CD1c-positive myeloid dendritic cell (primary cell): Measurements from ENCODE around the gene ASXL1.
"Not testable (repeated sequence)": the region's sequence is repeated elsewhere in the genome, so short reads cannot be mapped to it uniquely, and the experiment has no call there.

ENCODE experiments used
- DNase-seq: peaks from one replicate; pipeline ENCODE4 v3.0.0-alpha.2; 2016; ENCODE audit errors: extremely low spot score

The ASXL1 gene

DNA sequence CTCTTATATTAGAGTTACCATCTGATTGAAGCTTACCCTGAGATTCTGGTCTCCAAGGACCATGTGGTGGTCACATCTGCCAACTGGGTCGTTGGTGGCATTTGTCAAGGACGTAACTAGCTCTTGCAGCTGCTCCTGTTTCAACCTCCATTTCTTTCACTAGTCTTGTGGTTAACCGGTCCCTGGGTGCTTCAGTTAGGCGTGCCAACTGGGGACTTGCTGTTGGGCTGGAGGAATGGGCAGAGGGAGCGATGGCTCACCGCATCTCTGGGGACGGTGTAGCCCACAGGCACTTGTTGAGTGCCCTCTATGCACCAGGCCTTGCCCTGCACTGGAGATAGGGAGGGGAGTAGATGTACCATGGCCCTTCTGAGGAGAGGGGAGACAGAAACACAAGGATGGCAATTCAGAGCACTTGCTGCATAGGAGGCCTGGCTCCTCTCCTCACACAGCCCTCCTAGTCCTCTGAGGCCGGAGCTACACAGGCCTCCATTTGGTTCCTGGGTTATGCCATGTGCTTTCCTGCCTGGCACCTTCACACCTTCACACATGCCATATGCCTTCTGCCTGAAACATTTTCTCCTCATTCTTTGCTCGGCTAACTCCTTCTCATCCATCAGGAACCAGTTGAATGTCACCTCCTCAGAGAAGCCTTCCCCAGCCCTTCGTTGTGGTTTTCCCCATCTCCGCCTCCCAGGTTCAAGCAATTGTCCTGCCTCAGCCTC is 20.0 kb upstream of the ASXL1 start:
- no peak for DNase-seq

DNA sequence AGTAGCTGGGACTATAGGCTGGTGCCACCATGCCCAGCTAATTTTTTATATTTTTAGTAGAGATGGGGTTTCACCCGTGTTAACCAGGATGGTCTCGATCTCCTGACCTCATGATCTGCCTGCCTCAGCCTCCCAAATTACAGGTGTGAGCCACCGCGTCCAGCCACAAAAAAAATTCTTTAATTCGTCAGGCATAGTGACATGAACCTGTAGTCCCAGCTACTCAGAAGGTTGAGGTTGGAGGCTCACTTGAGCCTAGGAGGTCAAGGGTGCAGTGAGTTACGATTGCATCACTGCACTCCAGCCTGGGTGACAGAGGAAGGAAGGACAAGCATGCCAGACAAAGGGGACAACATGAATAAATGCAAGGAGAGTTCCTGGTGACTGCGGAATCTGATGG is 19.5 kb upstream of the ASXL1 start:
- DNase-seq, result no peak

DNA sequence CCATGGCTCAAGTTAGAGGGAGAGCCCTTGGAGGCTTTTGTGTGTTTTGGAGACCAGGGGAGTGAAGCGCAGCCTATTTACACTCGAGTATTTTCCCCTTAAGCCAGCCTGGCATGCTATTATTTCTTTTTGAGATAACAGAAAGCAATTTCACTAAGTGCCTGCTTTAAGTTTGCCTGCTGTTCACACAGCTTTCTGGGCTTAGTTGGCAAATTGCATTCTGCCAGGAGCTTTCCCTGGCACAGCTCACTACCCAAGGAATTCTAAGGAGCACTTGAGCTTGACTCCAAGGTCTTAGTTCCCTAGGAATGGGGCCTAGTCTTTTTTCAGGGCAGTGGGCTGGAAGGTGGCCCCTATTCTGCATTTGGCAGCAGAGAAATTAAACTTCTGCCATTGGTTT is 19.0 kb upstream of the ASXL1 start:
- no peak for DNase-seq

- DNase-seq, result peak; percentile 42
Measured at GRCh38 chr20:32341053-32341452, 17.1 kb upstream of the ASXL1 start.

DNA sequence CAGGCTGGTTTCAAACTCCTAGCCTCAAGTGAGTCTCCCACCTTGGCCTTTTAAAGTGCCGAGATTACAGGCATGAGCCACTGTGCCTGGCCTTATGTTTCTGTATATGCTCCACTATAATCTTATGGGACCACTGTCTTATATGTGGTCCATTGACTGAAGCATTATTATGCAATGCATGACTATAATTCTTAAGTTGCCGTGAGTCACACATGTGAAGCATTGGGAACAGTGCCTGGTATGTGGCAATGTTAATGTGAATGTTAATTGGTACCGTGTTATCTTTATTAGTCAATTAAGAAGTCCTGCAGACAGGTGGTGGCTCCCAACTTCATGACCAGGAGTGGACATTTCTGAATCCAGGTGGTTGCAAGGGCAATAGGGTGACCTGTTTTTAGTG is 14.7 kb upstream of the ASXL1 start:
- no peak for DNase-seq

DNA sequence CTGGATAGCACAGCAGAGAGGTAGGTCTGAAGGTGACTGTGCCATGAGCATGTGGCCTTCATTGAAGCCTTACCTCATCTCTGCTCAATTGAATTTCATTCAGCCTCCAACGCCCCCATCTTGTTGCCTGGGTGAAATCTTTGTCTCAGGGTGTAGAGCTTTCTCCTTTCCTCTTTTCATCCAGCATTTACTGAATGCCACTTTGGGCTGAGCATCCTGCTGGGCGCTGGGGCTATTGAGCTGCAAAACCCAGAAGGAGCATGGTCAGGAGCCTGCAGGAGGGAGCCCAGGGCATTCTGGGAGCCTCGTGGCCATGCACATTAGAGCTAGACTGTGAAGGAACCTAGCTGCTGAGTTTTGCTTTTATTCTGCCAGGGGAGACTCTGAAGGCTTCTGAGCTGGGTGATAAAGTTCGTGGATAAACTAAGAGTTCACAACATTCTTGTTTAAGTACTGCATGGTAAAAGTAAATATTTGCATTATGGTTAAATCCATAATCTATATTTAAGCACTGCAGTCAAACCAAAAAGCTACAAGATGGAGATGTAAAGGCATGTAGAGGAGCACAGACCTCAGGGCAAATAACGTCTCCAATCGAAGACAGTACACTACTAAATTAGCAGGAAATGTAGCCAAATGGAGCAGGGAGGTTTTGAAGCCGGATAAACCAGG is 13.2 kb upstream of the ASXL1 start:
- no peak for DNase-seq

GRCh38 chr20:32348207-32348606 is 9.9 kb upstream of the ASXL1 start:
- DNase-seq, result no peak

GRCh38 chr20:32350421-32350820 is 7.7 kb upstream of the ASXL1 start:
- no peak for DNase-seq

GRCh38 chr20:32352121-32352720 is 5.9 kb upstream of the ASXL1 start:
- peak; percentile 37 for DNase-seq

DNA sequence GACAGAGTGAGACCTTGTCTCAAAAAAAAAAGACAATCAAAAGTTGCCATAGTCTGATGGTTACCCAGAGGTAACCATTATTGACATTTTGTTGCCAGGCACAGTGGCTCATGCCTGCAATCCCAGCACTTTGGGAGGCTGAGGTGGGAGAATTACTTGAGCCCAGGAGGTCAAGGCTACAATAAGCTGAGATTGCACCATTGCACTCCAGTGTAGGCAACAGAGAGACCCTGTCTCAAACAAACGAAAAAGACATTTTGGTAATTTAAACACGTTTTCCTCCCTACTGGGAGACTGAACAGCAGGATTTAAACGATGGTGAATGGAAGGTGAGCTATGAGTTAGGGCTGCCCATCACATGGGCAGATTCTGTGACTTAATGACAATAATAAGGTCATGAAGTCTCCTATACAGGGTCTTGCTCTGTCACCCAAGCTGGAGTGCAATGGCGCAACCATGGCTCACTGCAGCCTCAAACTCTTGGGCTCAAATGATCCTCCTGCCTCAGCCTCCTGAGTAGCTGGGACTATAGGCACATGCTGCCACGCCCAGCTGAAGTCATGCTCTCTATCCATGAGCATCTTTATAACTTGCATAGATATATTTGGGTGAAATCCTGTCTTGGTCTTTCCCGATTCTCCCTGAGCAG is 4.2 kb upstream of the ASXL1 start:
- no peak for DNase-seq

- no peak for DNase-seq
Measured at GRCh38 chr20:32354592-32355416, 3.3 kb upstream of the ASXL1 start.

GRCh38 chr20:32355417-32355841 is 2.7 kb upstream of the ASXL1 start:
- no peak for DNase-seq

- not testable (repeated sequence) for DNase-seq
Measured at GRCh38 chr20:32355907-32356621, 2.1 kb upstream of the ASXL1 start.

- peak; percentile 36 for DNase-seq
Measured at GRCh38 chr20:32356622-32357374, 1.3 kb upstream of the ASXL1 start.

DNA sequence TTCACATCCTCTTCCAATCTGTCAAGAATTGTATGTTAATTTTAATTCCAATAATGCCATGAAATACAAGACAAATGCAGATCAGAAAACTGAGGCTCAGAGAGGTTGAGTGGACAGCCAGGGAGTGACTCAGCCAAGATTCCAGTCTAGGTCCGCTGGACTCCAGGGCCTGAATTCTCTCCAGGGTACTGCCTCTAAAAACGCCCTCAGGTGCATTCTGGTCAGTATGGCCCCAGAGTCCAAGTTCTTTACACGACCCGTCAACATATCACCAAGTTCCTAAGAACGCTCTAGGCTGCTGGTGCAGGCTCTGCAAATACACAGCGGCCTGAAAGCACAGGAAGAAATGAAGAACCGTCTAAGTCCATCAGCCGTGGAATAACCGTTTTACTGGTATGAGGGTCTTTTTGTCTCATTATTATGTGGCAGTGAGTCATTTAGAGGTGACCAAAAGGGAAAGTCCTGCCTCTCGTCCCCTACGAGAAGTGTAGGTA is 709 bp upstream of the ASXL1 start:
- DNase-seq, result no peak

DNA sequence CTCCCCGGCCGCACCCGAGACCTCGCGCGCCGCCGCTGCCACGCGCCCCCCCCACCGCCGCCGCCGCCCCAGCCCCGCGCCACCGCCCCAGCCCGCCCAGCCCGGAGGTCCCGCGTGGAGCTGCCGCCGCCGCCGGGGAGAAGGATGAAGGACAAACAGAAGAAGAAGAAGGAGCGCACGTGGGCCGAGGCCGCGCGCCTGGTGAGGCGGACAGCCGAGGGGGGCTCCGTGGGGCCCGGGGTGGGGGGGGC is 426 bp downstream of the ASXL1 start:
- DNase-seq, result no peak

DNA sequence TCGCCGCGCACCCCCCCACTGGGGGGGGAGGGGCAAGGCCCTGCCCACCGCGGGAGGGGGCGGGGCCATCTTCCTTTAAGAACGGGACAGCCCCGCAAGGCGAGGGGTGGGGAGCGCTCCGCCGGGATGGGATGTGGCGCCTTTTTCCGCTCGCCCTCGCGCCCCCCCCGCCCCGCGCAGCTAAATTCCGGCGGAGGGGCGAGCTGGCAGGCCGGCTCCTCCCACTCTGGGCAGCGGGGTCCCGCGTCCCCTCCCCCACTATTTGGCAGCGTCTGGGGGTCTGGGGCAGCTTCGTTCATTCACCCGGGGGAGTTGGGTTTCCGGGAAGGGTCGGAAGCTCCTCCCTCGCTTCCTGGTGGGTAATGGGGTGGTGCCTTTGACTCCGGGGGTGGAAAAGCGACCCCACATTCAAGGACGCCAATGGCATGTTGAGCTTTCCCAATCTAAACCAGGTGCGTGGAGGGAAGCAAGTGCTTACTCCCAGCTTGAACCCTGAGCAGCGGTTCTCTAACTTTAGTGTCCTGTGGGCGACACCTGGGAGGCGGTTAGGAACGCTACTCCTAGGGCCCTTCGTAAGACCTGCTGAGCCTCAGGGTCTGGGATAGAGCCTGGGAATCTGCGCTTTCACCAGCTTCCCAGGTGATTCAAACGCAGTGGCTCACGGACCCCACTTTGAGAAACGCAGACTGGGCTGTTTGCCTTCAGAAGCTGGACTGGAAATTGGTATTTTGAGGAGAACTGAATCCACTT is 927 bp downstream of the ASXL1 start:
- DNase-seq, result peak; percentile 62

GRCh38 chr20:32359633-32360332 is 1.7 kb downstream of the ASXL1 start:
- DNase-seq, result peak; percentile 12

- DNase-seq, result no peak
Measured at GRCh38 chr20:32360333-32360634, 2.2 kb downstream of the ASXL1 start.
